Hepatic stellate cell (primary cell): ENCODE results near the gene EFCAB8.
"Not testable (repeated sequence)": the region's sequence is repeated elsewhere in the genome, so short reads cannot be mapped to it uniquely, and the experiment has no call there.

ENCODE experiments used
- DNase-seq: peaks from one replicate; pipeline ENCODE4 v3.0.0; 2011; ENCODE audit warnings: low spot score

EFCAB8 gene

DNA sequence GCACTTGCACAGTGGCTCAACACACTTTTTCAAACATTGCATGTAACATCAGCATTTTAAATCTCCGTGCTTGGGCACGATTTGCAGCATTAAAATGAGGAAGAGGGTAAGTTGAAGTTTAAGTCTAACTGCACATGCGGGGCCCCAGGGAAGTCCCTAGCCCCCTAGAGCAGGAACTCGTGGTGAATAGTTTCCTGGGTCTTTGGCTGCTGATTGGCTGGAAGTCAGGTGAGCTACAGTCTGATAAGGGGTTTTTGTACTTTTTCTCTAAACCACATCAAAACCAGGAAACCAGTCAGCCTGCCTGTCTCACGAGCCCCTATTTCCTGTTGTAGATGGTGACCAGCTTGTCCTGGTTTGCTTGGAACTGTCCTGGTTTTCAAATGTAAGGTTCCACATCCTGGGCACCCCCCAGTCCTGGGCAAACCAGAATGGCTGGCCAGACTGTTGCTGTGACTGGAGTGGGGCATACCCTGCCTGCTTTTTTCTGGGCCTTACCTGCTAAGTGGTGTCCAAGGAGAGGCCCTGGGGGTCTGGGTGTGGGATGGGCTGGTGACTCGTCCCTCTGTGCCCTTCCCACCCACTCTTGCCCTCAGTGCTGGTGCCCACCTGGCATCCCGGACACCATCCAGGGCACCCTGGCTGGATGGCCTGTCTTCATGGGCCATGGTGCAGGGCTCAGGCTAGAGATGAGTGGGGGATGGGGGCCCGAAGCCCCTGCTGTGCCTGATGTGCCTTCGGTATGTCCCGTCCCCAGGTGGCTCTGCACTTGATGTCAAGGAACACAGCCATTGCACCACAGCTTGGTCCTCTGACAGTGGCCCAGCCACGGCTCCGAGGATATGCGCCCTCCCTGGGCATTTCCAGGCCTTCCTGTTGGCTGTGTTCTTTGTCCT lies 113.7 kb downstream of the EFCAB8 start:
- no peak for DNase-seq

DNA sequence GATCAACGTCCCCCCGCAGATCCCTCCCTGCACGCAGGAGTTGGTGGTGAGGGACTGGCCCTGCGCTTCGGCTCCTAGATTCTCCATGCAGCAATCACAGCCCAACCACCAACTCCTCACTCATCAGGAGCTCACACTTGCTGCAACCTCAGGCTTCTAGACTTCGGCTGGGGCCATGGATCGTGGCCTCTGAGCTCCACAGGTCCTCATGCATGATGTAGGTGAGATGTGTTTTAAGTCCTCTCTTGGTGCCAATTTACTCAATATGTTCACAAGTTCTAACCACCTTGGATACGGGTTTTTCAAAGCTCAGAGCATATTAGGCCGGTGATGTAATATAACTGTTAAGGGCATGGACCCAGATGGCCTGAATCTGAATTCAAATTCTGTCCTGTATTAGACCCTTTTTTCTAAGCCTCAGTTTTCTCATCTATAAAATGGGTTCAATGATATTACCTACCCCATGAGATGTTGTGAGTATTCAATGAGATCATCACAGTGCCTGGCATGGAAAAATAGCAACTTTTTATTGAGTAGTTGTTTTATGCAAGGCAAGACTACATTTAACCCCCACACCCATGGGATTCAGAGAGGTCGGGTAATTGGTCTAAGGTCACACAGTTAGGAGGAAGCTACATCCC lies 114.5 kb downstream of the EFCAB8 start:
- DNase-seq = no peak

DNA sequence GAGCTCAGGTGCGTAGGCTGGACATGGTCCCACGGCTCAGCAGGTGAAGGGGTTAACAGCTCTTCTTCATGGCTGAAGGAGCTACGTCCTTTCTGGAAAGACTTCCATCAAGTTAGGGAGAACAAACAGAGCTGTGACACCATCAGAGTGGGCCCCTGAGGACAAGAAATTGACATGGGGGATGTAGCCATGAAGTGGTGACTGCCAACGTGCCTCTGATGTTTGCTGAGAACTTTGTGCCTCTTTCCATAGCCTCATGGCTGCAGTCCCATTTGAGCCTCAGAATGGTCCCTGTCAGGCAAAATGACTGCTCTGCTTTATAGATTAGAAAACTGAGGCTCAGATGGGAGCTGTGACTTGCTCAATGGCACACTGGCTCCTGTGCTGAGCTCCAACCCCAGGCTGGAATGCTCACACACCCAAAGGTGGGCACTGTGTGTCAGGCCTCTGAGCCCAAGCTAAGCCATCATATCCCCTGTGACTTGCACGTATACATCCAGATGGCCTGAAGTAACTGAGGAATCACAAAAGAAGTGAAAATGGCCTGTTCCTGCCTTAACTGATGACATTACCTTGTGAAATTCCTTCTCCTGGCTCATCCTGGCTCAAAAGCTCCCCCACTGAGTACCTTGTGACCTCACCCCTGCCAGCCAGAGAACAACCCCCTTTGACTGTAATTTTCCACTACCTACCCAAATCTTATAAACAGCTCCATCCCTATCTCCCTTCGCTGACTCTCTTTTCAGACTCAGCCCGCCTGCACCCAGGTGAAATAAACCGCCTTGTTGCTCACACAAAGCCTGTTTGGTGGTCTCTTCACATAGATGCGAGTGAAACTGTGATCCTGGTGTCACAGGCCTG lies 115.7 kb downstream of the EFCAB8 start:
- not testable (repeated sequence) for DNase-seq

- DNase-seq = not testable (repeated sequence)
Measured at GRCh38 chr20:32975121-32975520, 116.4 kb downstream of the EFCAB8 start.

GRCh38 chr20:32975698-32976674 lies 117.3 kb downstream of the EFCAB8 start:
- no peak for DNase-seq

DNA sequence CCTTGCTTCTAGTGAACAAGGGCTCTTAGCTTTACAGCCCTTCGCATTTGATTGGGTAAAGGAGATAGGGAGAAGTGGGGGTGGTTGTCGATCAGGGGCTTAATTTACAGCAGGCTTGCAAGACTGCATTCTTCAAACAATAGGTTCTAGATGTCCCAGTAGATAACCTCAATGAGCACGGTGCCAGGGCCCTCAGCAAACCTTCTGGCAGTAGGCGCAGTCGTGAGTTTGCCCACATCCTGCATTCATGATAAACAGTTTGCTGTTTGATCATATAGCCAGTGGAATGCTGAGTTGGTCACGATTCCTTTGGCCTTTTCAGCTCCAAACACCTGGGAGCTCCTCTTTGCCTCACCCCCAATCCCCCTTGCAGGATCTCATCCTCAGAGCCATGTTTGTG lies 118.0 kb downstream of the EFCAB8 start:
- no peak for DNase-seq

DNA sequence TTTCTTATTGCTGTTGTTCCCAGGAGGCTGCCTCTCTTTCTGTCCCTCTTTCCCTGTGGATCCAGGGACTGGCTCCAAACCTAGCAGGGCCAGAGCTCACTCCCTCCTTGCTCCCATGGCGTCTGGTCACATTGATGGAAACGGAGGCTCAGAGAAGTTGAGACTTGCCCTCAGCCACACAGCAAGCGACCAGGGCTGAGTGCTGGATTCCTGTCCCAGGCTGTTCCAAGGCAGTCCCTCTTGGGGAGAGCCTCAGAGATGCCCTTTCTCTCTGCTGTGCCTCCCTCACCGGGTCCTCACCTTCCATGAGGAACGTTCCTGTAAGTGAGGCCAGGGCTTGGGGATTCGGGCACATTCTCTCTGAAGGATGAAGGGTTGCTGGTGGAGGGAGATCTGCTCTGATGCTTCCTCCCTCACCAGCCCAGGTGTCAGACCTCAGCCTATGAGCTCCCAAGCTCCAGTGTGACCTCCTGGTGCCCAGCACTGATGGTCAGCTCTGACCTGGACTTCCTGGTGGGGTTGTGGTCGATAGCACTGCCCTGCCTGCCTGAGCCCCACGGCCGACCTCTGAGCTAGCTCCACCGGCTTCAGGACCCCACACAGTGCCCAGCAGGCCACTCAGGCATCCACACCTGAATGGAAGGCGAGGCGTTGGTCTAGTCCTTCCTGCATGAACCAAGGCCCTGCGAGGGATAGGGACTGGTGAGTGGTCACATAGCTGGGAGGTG lies 118.7 kb downstream of the EFCAB8 start:
- no peak for DNase-seq

DNA sequence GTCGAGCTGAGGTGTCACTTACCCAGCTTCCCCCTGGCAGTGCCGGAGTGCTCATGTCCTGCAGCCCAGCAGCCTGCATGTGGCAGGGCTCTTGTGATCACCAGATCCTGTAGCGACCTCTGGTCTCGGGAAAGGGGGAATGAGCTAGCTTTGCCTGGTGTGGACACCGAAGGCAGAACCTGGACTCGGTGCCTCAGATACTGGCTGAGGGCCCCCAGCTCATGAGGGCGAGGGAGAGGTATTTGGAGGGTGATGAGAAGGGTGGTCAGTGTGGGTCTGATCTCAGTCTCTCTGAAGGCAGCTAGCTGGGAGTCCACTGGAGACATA lies 119.2 kb downstream of the EFCAB8 start:
- DNase-seq = no peak

- DNase-seq = no peak
Measured at GRCh38 chr20:32979201-32979998, 120.7 kb downstream of the EFCAB8 start.

- no peak for DNase-seq
Measured at GRCh38 chr20:32980131-32980941, 121.6 kb downstream of the EFCAB8 start.

DNA sequence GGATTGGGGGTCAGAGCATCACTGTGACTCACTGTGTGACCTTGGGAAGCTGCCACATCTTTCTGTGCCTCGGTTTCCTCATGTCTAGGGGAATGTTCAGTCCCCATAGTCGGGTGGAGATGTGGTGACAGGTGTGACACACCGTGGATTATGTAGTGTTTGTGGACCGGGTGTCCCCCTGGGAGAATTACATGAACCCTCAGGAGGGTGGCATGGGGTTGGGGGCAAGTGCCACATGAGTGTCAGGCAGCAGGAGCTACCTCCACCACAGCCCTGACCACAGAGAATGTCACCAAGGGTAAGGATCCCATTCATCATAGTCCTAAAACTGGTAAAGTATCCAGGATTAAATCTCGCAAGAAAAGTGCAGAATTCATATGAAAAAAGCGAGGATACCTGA lies 122.3 kb downstream of the EFCAB8 start:
- no peak for DNase-seq

DNA sequence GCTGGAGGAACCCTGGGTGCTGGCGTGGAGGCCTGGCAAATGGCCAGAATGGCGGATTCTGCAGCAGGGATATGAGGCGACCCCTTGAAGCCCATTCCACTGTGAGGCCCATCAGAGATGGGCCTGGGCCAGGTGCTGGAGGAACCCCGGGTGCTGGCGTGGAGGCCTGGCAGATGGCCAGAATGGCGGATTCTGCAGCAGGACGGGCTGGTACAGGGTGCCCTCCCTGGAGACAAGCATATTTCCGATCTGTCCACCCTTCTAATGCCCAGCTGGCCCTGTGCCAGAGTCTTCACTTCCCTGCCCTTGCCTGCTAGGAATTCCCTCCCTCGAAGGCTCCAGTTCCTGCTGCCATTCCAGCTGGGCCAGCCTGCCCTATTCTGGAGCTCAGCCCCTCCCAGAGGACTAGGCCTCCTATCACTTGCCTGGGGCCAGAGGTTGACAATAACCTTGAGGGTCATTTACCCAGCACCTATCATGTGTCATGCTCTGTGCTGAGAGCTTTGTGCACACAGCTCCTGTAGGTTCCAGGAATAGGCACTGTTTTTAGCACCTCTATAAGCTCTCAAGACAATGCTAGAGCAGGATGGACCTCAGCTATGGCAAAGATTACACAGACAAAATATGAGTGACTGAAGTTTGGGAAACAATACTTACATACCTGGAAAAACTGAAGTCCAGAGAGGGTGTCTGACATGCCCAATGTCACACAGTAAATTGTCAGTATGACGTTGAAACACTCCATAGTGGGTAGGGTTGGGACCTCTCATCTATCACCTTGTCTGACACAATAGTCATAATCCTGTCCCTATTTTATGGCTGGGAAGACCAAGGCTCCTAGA lies 124.1 kb downstream of the EFCAB8 start:
- no peak for DNase-seq

DNA sequence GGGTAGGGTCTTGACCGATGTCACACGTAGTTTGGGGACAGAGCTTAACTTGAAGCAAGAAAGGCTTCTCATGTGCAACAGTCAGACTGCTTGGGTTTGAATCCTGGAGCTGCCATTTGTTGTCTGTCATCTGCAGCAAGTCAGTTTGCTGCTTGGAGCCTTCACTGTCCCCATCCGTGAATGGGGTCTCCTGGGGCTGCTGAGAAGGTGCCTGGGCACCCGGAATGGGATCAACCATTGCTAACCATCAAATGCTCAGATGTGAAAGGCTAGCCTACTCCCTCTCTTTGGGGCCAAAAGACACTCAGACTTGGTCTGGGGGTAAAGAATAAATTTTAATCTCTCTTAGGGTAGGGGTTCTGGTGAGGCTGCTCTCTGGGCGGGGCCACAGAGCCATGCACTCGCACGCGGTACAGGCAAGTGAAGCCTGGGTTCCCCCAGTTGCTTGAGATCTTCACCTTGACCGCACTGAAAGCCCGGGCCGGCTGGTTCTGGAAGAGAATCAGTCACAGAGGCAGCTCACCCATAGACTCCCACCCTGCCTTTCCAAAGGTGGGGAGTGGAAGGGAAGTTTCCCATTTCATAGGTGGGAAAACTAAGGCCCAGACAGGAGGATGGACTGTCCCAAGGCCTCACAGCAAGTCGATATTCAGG lies 124.9 kb downstream of the EFCAB8 start:
- no peak for DNase-seq

DNA sequence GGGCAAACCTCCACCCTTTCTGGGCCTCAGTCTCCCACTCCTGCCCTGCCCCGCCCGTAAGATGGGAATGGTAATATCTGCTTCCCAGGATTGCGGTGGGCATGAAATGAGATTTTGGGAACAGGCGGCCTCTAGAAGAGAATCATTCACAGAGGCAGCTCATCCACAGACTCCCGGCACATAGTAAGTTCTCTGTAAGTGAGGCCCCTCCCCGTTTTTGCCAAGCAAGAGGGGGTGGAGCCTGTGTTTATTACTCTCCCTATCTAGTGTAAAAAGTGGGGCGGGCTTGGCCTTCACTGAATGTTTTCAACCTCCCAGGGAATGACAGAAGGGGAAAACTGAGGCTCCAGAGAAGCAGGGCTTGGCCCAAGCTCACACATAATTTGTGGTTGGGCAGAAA lies 125.5 kb downstream of the EFCAB8 start:
- DNase-seq = no peak

GRCh38 chr20:32984631-32985354 lies 126.1 kb downstream of the EFCAB8 start:
- DNase-seq = no peak

- DNase-seq = no peak
Measured at GRCh38 chr20:32985596-32985995, 126.9 kb downstream of the EFCAB8 start.
